Psoas muscle (tissue), 8 donors: Measurements from ENCODE around the gene SPDL1. TPM values are rescaled to one million over a fixed set of nuclear protein-coding genes. Genes with fewer than 3 reads are reported as not detected.
"Not testable (repeated sequence)": the region's sequence is repeated elsewhere in the genome, so short reads cannot be mapped to it uniquely, and the experiment has no call there.

Experiments used
- ATAC-seq, 4 donors: fragments of 200-7000 bp; cut with Tn5 transposase; one replicate each; pipeline ENCODE4 v1.9.1; 2020; ENCODE audit warnings: moderate library complexity in 3 of 4, mild to moderate bottlenecking in 2 of 4
- DNase-seq, 2 donors: peaks; one replicate each; pipeline ENCODE4 v3.0.0-alpha.2; 2020
- H3K27ac ChIP-seq: fragments of 200-600 bp; one replicate; pipeline ENCODE4 v1.8.0; 2022
- H3K27me3 ChIP-seq, 3 donors: fragments of 200-600 bp in 1 of 3; one replicate each; pipeline versions ENCODE4 v1.6.1 to v1.8.0; 2013 to 2022; ENCODE audit warnings: low read length in 2 of 3, mild to moderate bottlenecking in 2 of 3, moderate library complexity in 1 of 3; ENCODE audit not compliant: insufficient read depth in 3 of 3
- H3K36me3 ChIP-seq, 2 donors: fragments of 200-600 bp in 1 of 2; one replicate each; pipeline versions ENCODE4 v1.6.1 to v1.8.0; 2013 to 2022; ENCODE audit warnings: low read depth in 1 of 2, mild to moderate bottlenecking in 1 of 2, moderate library complexity in 1 of 2; ENCODE audit not compliant: insufficient read depth in 1 of 2
- H3K4me1 ChIP-seq: fragments of 200-600 bp; one replicate; pipeline ENCODE4 v1.8.0; 2022
- H3K4me3 ChIP-seq: fragments of 200-600 bp; one replicate; pipeline ENCODE4 v1.8.0; 2022; ENCODE audit warnings: mild to moderate bottlenecking
- H3K9me3 ChIP-seq: fragments of 200-600 bp; one replicate; pipeline ENCODE4 v1.8.0; 2022
- WGBS, 3 donors: extraction: QIAGEN DNeasy Blood & Tissue Kit; methylation state at CpG; one replicate each; pipeline versions ENCODE4 v1.1.6 to v1.1.7; 2013; 5-methylcytosine and 5-hydroxymethylcytosine counted together
- intact Hi-C, 2 donors: fragments of 100-400 bp; cut with DNase I; formaldehyde crosslinking; loops; one replicate each; pipeline versions ENCODE4 v1.11.0 to v1.14.2; 2022
- polyA plus RNA-seq, 3 donors: library from polyadenylated mRNA; stranded (reverse); fragments of 200-250 nt; gene quantifications; one replicate each; pipeline ENCODE4 v1.2.3, GENCODE V29; 2013
- total RNA-seq, 4 donors: library from RNA; stranded (reverse); fragmentation: NEBNext Ultra II Directional in 2 of 4; extraction: Animal tissue kit (Norgen Biotek cat#: 25700) in 2 of 4; gene quantifications; one replicate each; pipeline versions ENCODE4 v1.2.1 to v1.2.4, GENCODE V29; 2021 to 2023
- TF ChIP-seq, protein P1 (sequence below): fragments of 200-600 bp; IDR thresholded peaks from one replicate; pipeline ENCODE4 v1.8.0; 2022; ENCODE audit warnings: antibody characterized with exemption
- donor health status: healthy with polysubstance abuse.
- donor health status: DM: no; HTN: no; CAD: no; lungs with moderate emphysema.
- donor health status: Bipolar disorder and iron deficiency.
- donor health status: healthy.
- donor health status: DM: yes; HTN: yes; CAD: no.
- donor health status: DM: no; HTN: no; CAD: no.
- donor health status: DM: no; HTN: no; CAD: no.
- donor health status: DM: yes; HTN: yes; CAD: no.

The SPDL1 gene
- total and polyA plus RNA-seq, 7 donors: 1.7 to 6.3 (median 2.8) TPM

DNA sequence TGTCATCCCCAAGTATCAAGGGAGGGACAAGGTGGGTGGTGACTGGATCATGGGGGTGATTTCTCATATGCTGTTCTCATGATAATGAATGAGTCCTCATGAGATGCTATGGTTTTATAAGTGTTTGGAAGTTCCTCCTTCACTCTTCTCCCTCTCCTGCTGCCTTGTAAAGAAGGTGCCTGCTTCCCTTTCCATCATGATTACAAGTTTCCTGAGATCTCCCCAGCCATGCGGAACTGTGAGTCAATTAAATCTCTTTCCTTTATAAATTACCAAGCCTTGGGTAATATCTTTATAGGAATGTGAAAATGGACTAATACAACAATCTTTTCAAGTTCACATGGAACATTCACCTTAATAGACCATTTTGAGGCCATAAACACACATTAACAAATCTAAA is 32.0 kb downstream of the SPDL1 start:
- H3K9me3 ChIP-seq: peaks cover 4% of the 10 kb centered on the region
- H3K27ac ChIP-seq: no peak overlapping the region
- no peak for DNase-seq
- TF ChIP-seq, protein P1, sequence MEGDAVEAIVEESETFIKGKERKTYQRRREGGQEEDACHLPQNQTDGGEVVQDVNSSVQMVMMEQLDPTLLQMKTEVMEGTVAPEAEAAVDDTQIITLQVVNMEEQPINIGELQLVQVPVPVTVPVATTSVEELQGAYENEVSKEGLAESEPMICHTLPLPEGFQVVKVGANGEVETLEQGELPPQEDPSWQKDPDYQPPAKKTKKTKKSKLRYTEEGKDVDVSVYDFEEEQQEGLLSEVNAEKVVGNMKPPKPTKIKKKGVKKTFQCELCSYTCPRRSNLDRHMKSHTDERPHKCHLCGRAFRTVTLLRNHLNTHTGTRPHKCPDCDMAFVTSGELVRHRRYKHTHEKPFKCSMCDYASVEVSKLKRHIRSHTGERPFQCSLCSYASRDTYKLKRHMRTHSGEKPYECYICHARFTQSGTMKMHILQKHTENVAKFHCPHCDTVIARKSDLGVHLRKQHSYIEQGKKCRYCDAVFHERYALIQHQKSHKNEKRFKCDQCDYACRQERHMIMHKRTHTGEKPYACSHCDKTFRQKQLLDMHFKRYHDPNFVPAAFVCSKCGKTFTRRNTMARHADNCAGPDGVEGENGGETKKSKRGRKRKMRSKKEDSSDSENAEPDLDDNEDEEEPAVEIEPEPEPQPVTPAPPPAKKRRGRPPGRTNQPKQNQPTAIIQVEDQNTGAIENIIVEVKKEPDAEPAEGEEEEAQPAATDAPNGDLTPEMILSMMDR: no peak
- no peaks in the 10 kb centered on the region for H3K27me3 ChIP-seq
- no peaks in the 10 kb centered on the region for H3K36me3 ChIP-seq
- WGBS, 3 donors: 77 to 93% (median 79%) methylated on average over 1 of the region's 1 CpG
- ATAC-seq: no peak
- intact Hi-C loops: no loop called here
- no peaks in the 10 kb centered on the region for H3K4me1 ChIP-seq
- no peak overlapping the region for H3K4me3 ChIP-seq

DNA sequence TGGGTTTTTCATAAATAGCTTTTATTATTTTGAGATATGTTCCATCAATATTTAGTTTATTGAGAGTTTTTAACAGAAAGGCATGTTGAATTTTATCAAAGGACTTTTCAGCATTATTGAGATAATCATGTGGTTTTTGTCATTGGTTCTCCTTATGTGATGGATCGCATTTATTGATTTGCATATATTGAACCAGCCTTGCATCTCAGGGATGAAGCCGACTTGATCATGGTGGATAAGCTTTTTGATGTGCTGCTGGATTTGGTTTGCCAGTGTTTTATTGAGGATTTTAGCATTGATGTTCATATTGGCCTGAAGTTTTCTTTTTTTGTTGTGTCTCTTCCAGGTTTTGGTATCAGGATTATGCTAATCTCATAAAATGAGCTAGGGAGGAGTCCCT is 40.7 kb downstream of the SPDL1 start:
- H3K4me3 ChIP-seq, H3K27ac ChIP-seq, intact Hi-C loops, DNase-seq, H3K4me1 ChIP-seq, H3K36me3 ChIP-seq, ATAC-seq, H3K9me3 ChIP-seq, H3K27me3 ChIP-seq: not testable (repeated sequence)
- WGBS, 3 donors: 89 to 98% (median 97%) methylated on average over 2 of the region's 2 CpGs

DNA sequence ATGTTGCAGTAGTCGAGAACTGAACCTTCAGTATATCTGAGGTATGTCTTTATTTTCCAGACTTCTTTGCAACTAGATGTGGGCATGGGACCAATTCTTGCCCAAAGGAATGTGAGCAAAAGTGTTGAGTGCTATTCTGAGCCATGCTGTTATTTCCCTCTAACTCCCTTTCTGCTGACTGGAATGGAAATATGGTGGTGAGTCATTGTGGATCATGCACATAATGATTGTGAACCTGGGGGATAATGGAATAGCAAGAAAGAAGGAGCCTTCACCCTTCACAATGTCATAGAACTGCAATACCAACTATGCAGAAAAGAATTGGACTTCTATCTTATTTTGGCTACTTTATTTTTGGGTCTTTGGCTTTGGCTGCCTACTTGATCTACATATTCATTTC is 43.2 kb downstream of the SPDL1 start:
- intact Hi-C loops: no loop called here
- ATAC-seq (no peak), DNase-seq (no peak)
- TF ChIP-seq, protein P1: no peak
- Histone ChIP-seq H3K4me3 (no peak overlapping the region), H3K9me3 (no peaks in the 10 kb centered on the region), H3K27me3 (no peaks in the 10 kb centered on the region), H3K27ac (no peak overlapping the region), H3K36me3 (no peaks in the 10 kb centered on the region), H3K4me1 (no peaks in the 10 kb centered on the region)
- WGBS, 3 donors: 64 to 88% (median 84%) methylated on average over 1 of the region's 1 CpG

DNA sequence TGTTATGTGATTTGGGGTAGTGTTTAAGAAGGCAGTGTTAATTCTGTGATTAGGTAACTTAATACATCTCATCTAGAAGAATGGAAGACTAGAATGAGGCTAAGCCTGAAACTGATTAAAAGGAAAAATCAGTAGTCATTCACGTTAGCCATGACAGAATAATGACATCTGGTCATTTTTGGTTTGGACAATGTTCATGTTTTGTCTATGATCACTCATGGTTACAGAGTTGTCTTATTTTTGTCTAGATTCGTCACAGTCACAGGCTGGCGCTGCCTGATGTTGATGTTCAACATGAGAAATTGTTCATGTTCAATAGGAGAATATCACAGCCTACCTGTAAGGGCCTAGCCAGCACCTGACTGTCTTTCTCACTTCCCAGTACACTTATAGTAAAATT is 44.0 kb downstream of the SPDL1 start:
- ATAC-seq: no peak
- intact Hi-C loops: no loop called here
- no peak for DNase-seq
- Histone ChIP-seq H3K36me3 (no peaks in the 10 kb centered on the region), H3K4me3 (no peak overlapping the region), H3K27me3 (no peaks in the 10 kb centered on the region), H3K4me1 (no peaks in the 10 kb centered on the region), H3K9me3 (no peaks in the 10 kb centered on the region), H3K27ac (no peak overlapping the region)
- WGBS, 3 donors: 61 to 70% (median 70%) methylated on average over 3 of the region's 3 CpGs
- TF ChIP-seq, protein P1: no peak

DNA sequence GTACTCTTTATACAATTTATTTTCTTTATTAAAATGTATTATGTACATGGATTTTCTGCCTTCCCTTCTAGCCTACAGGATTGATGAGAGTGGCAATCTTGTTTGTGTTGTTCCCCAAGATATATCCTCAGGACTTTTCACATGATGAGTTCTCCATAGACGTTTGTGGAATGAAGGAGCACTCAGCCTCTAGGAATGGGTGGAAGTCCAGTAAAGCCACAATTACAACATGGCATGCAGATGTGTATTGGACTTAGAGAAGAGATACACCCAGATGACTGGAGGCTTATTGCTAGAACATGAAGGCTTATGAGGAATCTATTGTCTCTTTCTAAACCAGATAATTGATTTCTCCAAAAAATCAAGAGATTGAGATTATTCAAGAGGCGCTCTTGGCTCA is 45.3 kb downstream of the SPDL1 start:
- TF ChIP-seq, protein P1: no peak
- no peak for ATAC-seq
- intact Hi-C loops: no loop called here
- Histone ChIP-seq H3K36me3 (no peaks in the 10 kb centered on the region), H3K27ac (no peak overlapping the region), H3K27me3 (no peaks in the 10 kb centered on the region), H3K4me3 (no peak overlapping the region), H3K4me1 (no peaks in the 10 kb centered on the region), H3K9me3 (no peaks in the 10 kb centered on the region)
- no peak for DNase-seq
- WGBS, 3 donors: 73 to 84% (median 82%) methylated on average over 2 of the region's 2 CpGs
